Activated naive CD4-positive, alpha-beta T cell treated with anti-CD3 and anti-CD28 coated beads, Interleukin-2, amount 50 U/mL, for 24 hours (primary cell): Measurements from ENCODE around the gene SUSD5.
"Not testable (repeated sequence)": the region's sequence is repeated elsewhere in the genome, so short reads cannot be mapped to it uniquely, and the experiment has no call there.

Experiments
- H3K27ac Mint-ChIP-seq: one replicate; pipeline ENCODE4 v1.8.0; 2021; ENCODE audit warnings: mild to moderate bottlenecking, mixed read lengths
- H3K27me3 Mint-ChIP-seq: one replicate; pipeline ENCODE4 v1.8.0; 2021; ENCODE audit warnings: mixed read lengths
- H3K36me3 Mint-ChIP-seq: one replicate; pipeline ENCODE4 v1.8.0; 2021; ENCODE audit warnings: mixed read lengths
- H3K4me1 Mint-ChIP-seq: one replicate; pipeline ENCODE4 v1.8.0; 2021; ENCODE audit warnings: mixed read lengths
- H3K4me3 Mint-ChIP-seq: one replicate; pipeline ENCODE4 v1.8.0; 2021; ENCODE audit warnings: mild to moderate bottlenecking, mixed read lengths
- H3K9me3 Mint-ChIP-seq: one replicate; pipeline ENCODE4 v1.8.0; 2021; ENCODE audit warnings: mixed read lengths

SUSD5 gene

GRCh38 chr3:33215739-33216138 lies 2.9 kb downstream of the SUSD5 start:
- no peak overlapping the region for H3K4me3 Mint-ChIP-seq
- peaks cover 9% of the 10 kb centered on the region for H3K4me1 Mint-ChIP-seq
- H3K27me3 Mint-ChIP-seq: peaks cover 36% of the 10 kb centered on the region
- H3K27ac Mint-ChIP-seq: no peak overlapping the region
- no peaks in the 10 kb centered on the region for H3K36me3 Mint-ChIP-seq
- H3K9me3 Mint-ChIP-seq: no peaks in the 10 kb centered on the region

DNA sequence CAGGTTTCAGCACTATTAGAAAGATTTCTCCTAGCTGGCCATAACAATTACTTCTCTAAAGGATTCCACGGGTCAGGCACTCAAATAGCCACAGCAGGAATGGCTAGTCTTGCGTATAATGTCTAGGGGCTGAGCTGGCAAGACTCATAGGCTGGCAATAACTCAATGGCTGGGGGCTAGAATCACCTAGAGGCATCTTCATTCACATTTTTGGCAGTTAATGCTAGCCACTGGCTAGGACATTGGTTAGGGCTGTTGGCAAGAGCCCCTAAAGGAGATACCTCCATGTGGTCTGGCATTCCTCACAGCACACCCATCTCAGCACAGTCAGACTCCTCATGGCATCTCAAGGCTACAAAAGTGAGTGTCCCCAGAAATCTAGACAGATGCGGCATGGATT lies 6.2 kb downstream of the SUSD5 start:
- Mint-ChIP-seq H3K36me3 (peaks cover 7% of the 10 kb centered on the region), H3K27me3 (peaks cover 26% of the 10 kb centered on the region), H3K4me1 (no peaks in the 10 kb centered on the region), H3K9me3 (peaks cover 17% of the 10 kb centered on the region), H3K27ac (no peak overlapping the region), H3K4me3 (no peak overlapping the region)

DNA sequence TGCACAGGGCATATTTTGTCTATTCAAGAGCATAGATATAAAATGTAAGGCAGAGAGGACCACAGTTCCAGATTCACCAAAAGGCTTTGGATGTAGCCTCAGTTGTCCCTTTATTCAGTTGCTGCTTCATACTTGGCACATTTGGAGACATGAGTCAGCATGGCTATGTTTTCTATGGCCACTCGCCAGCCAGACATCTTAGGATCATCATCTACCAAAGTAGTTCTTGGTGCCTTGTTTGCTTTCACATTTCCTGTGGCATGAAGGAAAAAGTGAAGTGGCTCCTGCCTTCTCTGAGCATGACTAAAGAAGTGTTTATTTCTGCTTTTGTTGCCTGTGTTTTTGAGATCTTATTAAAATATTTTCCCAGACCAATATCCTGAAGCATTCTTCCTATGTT lies 7.2 kb downstream of the SUSD5 start:
- peaks cover 26% of the 10 kb centered on the region for H3K27me3 Mint-ChIP-seq
- H3K4me1 Mint-ChIP-seq: no peaks in the 10 kb centered on the region
- no peak overlapping the region for H3K4me3 Mint-ChIP-seq
- peaks cover 17% of the 10 kb centered on the region for H3K9me3 Mint-ChIP-seq
- H3K27ac Mint-ChIP-seq: no peak overlapping the region
- H3K36me3 Mint-ChIP-seq: peaks cover 7% of the 10 kb centered on the region

- H3K9me3 Mint-ChIP-seq: peaks cover 17% of the 10 kb centered on the region
- peaks cover 16% of the 10 kb centered on the region for H3K27me3 Mint-ChIP-seq
- H3K27ac Mint-ChIP-seq: no peak overlapping the region
- no peak overlapping the region for H3K4me3 Mint-ChIP-seq
- no peaks in the 10 kb centered on the region for H3K4me1 Mint-ChIP-seq
- peaks cover 7% of the 10 kb centered on the region for H3K36me3 Mint-ChIP-seq
Measured at GRCh38 chr3:33209357-33209756, 9.3 kb downstream of the SUSD5 start.

DNA sequence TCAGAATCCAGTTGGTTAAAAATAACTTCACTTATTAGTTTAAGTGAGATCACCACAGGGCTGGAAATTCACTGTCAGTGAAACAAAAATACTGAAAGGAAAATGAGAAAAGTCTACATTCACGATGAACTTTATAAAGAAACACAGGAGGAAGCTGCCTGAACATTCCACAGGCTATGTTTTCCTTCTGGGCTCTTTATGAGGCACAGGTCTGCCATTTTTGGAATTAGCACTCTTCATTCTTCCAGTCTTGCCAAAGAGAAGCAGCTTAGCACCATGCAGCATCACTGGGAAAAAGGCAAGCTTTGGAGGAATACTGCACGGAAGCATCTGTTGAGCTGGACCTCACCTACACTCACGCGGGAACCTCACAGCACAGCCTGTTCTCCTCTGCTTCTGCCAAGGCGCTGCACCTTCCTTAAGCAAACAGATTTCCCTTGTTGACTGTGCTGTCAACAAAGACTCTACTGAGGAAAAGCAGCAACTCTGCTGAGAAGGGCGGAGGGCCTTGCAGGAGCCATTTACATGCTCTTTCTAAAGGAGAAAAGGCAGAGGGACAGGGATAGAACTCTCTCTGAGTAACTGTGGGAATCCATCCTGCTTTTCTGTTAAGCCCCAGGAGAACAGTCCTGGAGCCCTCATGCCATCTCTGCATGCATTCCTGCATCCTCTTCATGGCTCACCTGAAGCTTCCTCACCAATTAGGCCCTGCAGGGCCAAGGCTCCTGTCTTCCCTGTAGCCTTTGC lies 15.7 kb downstream of the SUSD5 start:
- Mint-ChIP-seq H3K4me1 (no peaks in the 10 kb centered on the region), H3K9me3 (no peaks in the 10 kb centered on the region), H3K4me3 (no peak overlapping the region), H3K36me3 (no peaks in the 10 kb centered on the region), H3K27ac (no peak overlapping the region), H3K27me3 (peaks cover 4% of the 10 kb centered on the region)

DNA sequence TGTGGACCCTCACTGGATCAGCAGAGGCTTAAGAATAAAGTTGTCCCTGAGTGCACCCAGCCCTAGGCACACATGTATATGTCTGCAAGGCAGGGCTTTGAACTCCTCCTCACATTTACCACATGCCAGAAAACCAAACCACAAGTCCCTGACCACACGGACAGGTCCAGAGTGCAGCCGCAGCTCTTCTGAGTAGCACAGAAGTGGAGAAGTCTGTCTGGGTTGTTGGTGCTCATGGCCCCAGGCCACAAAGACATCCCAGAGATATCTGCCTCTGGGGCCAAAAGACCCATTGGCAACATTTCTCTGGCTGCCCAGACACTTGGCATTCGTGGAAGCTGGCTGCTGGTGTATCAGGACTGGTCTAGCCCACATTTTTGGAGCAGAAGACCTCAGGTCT lies 17.4 kb downstream of the SUSD5 start:
- no peak overlapping the region for H3K4me3 Mint-ChIP-seq

GRCh38 chr3:33196538-33196937 lies 22.1 kb downstream of the SUSD5 start:
- no peak overlapping the region for H3K27ac Mint-ChIP-seq
- no peaks in the 10 kb centered on the region for H3K27me3 Mint-ChIP-seq
- H3K36me3 Mint-ChIP-seq: no peaks in the 10 kb centered on the region
- H3K4me3 Mint-ChIP-seq: no peak overlapping the region
- no peaks in the 10 kb centered on the region for H3K4me1 Mint-ChIP-seq
- H3K9me3 Mint-ChIP-seq: no peaks in the 10 kb centered on the region

More for the DNA sequence above, 17.4 kb downstream of the SUSD5 start:
- H3K36me3 Mint-ChIP-seq: no peaks in the 10 kb centered on the region
- no peaks in the 10 kb centered on the region for H3K4me1 Mint-ChIP-seq
- H3K27ac Mint-ChIP-seq: no peak overlapping the region
- peaks cover 2% of the 10 kb centered on the region for H3K27me3 Mint-ChIP-seq
- no peaks in the 10 kb centered on the region for H3K9me3 Mint-ChIP-seq

GRCh38 chr3:33194303-33194702 lies 24.3 kb downstream of the SUSD5 start:
- Mint-ChIP-seq H3K27me3 (no peaks in the 10 kb centered on the region), H3K4me3 (no peak overlapping the region), H3K27ac (no peak overlapping the region), H3K9me3 (no peaks in the 10 kb centered on the region), H3K36me3 (no peaks in the 10 kb centered on the region), H3K4me1 (no peaks in the 10 kb centered on the region)

DNA sequence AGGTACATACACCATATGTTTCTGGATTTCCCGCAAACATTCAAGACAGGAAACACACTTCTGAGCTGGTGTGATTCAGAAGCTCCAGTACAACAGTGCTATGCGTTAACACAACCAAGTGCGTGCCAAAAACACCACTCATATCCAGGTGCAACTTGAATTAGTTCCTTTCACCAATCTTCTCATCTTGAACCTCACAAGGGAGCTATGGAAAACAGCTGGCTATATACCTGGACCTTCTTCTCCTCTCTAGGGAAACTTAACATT lies 31.3 kb downstream of the SUSD5 start:
- no peak overlapping the region for H3K4me3 Mint-ChIP-seq
- H3K4me1 Mint-ChIP-seq: no peaks in the 10 kb centered on the region
- peaks cover 15% of the 10 kb centered on the region for H3K9me3 Mint-ChIP-seq
- H3K27ac Mint-ChIP-seq: no peak overlapping the region
- peaks cover 10% of the 10 kb centered on the region for H3K27me3 Mint-ChIP-seq
- peaks cover 2% of the 10 kb centered on the region for H3K36me3 Mint-ChIP-seq

DNA sequence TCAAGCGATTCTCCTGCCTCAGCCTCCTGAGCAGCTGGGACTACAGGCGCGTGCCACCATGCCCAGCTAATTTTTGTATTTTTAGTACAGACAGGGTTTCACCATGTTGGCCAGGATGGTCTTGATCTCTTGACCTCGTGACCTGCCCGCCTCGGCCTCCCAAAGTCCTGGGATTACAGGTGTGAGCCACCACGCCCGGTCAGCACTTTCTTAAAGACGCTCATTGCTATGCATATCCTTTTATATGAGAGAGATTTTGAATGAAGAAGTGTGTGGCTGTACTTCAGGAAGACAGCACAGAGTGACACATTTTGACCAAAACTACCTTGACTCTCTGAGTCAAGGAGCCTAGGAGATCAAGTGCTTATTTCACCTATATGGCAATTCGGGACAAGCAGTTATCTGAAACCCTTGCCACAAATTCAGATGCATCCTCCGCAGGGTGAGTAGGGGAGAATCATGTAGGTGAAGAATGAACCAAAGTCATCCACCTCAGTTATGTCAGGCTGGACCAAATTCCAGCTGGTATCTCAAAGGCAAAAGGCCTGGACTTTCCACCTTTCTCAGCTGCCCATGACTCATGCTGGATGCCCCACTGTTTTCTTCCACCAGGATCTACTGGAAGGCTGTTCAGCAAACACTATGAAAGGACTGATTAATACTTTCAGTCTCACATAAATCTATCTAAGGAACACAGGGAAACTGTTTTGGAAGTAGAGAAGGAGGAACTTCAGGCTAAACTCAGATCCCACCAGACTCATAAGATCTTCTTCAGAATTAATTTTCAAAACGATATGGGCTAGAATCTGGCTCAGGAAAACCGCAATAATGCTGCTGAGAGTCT lies 31.9 kb downstream of the SUSD5 start:
- Mint-ChIP-seq H3K4me3 (no peak overlapping the region), H3K27me3 (peaks cover 10% of the 10 kb centered on the region), H3K9me3 (peaks cover 21% of the 10 kb centered on the region), H3K27ac (no peak overlapping the region), H3K4me1 (no peaks in the 10 kb centered on the region), H3K36me3 (peaks cover 2% of the 10 kb centered on the region)

GRCh38 chr3:33184863-33185262 lies 33.7 kb downstream of the SUSD5 start:
- peaks cover 2% of the 10 kb centered on the region for H3K36me3 Mint-ChIP-seq
- H3K27ac Mint-ChIP-seq: no peak overlapping the region
- no peaks in the 10 kb centered on the region for H3K4me1 Mint-ChIP-seq

GRCh38 chr3:33181641-33182040 lies 37.0 kb downstream of the SUSD5 start:
- Mint-ChIP-seq H3K27me3 (peaks cover 12% of the 10 kb centered on the region), H3K9me3 (peaks cover 27% of the 10 kb centered on the region)
- not testable (repeated sequence) for H3K4me3 Mint-ChIP-seq, H3K36me3 Mint-ChIP-seq, H3K4me1 Mint-ChIP-seq, H3K27ac Mint-ChIP-seq

More at GRCh38 chr3:33184863-33185262, 33.7 kb downstream of the SUSD5 start:
- H3K4me3 Mint-ChIP-seq: no peak overlapping the region
- H3K9me3 Mint-ChIP-seq: peaks cover 23% of the 10 kb centered on the region
- H3K27me3 Mint-ChIP-seq: peaks cover 10% of the 10 kb centered on the region

GRCh38 chr3:33181229-33181628 lies 37.4 kb downstream of the SUSD5 start:
- H3K4me3 Mint-ChIP-seq: no peak overlapping the region
- H3K36me3 Mint-ChIP-seq: peaks cover 2% of the 10 kb centered on the region
- H3K9me3 Mint-ChIP-seq: peaks cover 27% of the 10 kb centered on the region
- no peak overlapping the region for H3K27ac Mint-ChIP-seq
- peaks cover 11% of the 10 kb centered on the region for H3K27me3 Mint-ChIP-seq
- no peaks in the 10 kb centered on the region for H3K4me1 Mint-ChIP-seq

DNA sequence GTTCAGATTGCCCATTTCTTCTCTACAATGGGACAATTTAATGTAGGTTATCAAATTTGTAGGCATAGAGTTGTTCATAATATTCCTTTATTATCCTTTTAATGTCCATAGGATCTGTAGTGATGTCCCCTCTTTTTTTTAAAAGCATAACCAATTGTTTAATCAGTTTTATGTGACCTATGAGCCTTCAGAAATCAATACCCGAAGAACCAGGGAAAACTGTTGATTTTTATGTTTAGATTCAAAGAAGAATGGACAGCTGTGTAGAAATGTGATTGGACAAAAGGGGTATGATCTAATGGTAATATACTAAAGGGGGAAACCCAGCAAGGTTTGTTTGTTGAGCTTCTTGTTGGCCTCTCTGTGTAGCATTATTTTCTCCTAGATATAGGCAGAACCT lies 39.5 kb downstream of the SUSD5 start:
- no peaks in the 10 kb centered on the region for H3K36me3 Mint-ChIP-seq
- peaks cover 6% of the 10 kb centered on the region for H3K27me3 Mint-ChIP-seq
- H3K9me3 Mint-ChIP-seq: peaks cover 19% of the 10 kb centered on the region
- no peak overlapping the region for H3K4me3 Mint-ChIP-seq
- no peaks in the 10 kb centered on the region for H3K4me1 Mint-ChIP-seq
- H3K27ac Mint-ChIP-seq: no peak overlapping the region

- H3K9me3 Mint-ChIP-seq: peaks cover 4% of the 10 kb centered on the region
- no peak overlapping the region for H3K4me3 Mint-ChIP-seq
- H3K27me3 Mint-ChIP-seq: peaks cover 6% of the 10 kb centered on the region
- H3K4me1 Mint-ChIP-seq: peaks cover 5% of the 10 kb centered on the region
- no peaks in the 10 kb centered on the region for H3K36me3 Mint-ChIP-seq
- no peak overlapping the region for H3K27ac Mint-ChIP-seq
Measured at GRCh38 chr3:33174711-33175414, 43.7 kb downstream of the SUSD5 start.

DNA sequence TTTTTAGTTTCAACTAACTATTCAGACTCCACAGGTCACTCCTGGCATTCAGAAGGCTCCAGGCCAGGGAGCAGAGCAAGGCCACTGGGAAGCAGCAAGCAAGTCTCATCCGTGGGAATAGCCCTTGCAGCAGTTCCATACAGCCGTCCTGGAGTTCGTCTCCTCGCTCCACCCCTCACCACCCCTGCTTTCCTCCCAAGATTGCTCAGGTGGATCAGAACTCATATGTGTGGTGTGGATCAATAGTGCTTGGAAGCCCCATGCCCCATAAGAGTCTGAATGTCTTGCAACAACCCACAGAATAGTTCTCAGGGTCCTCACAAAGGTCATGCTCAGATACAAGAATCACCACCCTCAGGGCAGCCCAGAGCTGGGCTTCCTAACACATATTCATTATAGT lies 44.5 kb downstream of the SUSD5 start:
- no peak overlapping the region for H3K27ac Mint-ChIP-seq
- H3K4me3 Mint-ChIP-seq: no peak overlapping the region
- H3K36me3 Mint-ChIP-seq: no peaks in the 10 kb centered on the region
- peaks cover 4% of the 10 kb centered on the region for H3K9me3 Mint-ChIP-seq
- H3K27me3 Mint-ChIP-seq: peaks cover 6% of the 10 kb centered on the region
- H3K4me1 Mint-ChIP-seq: peaks cover 5% of the 10 kb centered on the region
